Measurements from ENCODE around the gene CELF2. TPM values are rescaled to one million over a fixed set of nuclear protein-coding genes. Genes with fewer than 3 reads are reported as not detected.
"Not testable (repeated sequence)": the region's sequence is repeated elsewhere in the genome, so short reads cannot be mapped to it uniquely, and the experiment has no call there.

Gene CELF2
- total RNA-seq, 1 donor from 2014 or later, result 31.6 TPM

DNA sequence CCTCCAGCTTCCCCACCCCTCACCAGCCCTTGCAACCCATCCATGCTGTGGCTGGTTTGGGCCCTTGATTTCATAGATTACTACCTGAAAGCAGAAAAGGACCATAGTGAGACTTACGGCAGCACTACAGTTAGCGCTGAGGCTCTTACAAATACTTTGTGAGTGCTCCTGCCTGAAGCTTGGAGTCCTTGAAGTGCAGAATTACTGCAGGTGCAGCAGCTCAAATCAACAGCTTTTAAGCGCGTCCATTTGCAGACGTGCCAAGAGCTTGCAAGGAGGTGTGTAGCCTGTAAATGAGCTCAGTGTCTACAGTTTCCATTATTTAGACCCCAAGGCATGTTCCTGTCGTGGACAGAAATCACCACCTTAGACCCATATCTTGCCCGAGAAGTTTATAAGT is 103.0 kb downstream of the CELF2 start:
- H3K4me3 ChIP-seq, result no peak overlapping the region
- no peak overlapping the region for H3K9ac ChIP-seq
- TF ChIP-seq, protein P1, sequence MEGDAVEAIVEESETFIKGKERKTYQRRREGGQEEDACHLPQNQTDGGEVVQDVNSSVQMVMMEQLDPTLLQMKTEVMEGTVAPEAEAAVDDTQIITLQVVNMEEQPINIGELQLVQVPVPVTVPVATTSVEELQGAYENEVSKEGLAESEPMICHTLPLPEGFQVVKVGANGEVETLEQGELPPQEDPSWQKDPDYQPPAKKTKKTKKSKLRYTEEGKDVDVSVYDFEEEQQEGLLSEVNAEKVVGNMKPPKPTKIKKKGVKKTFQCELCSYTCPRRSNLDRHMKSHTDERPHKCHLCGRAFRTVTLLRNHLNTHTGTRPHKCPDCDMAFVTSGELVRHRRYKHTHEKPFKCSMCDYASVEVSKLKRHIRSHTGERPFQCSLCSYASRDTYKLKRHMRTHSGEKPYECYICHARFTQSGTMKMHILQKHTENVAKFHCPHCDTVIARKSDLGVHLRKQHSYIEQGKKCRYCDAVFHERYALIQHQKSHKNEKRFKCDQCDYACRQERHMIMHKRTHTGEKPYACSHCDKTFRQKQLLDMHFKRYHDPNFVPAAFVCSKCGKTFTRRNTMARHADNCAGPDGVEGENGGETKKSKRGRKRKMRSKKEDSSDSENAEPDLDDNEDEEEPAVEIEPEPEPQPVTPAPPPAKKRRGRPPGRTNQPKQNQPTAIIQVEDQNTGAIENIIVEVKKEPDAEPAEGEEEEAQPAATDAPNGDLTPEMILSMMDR (IDR thresholded peaks at IDR 0.05), result no peak
- TF ChIP-seq EZH2phosphoT487 (IDR thresholded peaks at IDR 0.05) (no peak), EZH2 (IDR thresholded peaks at IDR 0.05) (no peak)
- no peak overlapping the region for H3K27ac ChIP-seq
- no peak for DNase-seq (ENCODE audit: low spot score)
- H4K20me1 ChIP-seq (ENCODE audit: low read depth), result no peaks in the 10 kb centered on the region
- H3K36me3 ChIP-seq, result no peaks in the 10 kb centered on the region
- no peak overlapping the region for H2AFZ ChIP-seq (replicated peaks)
- H3K79me2 ChIP-seq (ENCODE audit: low read depth), result no peaks in the 10 kb centered on the region
- peaks cover 22% of the 10 kb centered on the region for H3K4me1 ChIP-seq
- H3K36me3 Mint-ChIP-seq, result no peaks in the 10 kb centered on the region
- H3K27me3 Mint-ChIP-seq (ENCODE audit: insufficient read depth, low read depth), result peaks cover 3% of the 10 kb centered on the region
- no peaks in the 10 kb centered on the region for H3K4me1 Mint-ChIP-seq
- H3K4me3 Mint-ChIP-seq, result no peak overlapping the region
- H3K9me3 Mint-ChIP-seq, result peaks cover 6% of the 10 kb centered on the region
- no peaks in the 10 kb centered on the region for H3F3A ChIP-seq (ENCODE audit: low read depth)
- no peaks in the 10 kb centered on the region for H3K9me3 ChIP-seq (ENCODE audit: low read depth)
- no peak overlapping the region for H3K4me2 ChIP-seq
- no peaks in the 10 kb centered on the region for H3K27me3 ChIP-seq
- no peak overlapping the region for H3K27ac Mint-ChIP-seq

DNA sequence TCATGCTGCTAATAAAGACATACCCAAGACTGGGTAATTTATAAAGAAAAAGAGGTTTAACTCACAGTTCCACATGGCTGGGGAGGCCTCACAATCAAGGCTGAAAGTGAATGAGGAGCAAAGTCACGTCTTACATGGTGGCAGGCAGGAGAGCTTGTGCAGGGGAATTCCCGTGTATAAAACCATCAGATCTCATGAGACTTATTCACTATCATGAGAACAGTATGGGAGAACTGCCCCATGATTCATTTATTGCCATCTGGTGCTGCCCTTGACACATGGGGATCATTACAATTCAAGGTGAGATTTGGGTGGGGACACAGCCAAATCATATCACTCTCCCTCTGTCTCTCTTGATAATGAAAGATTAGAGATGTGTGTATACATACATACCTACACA is 106.2 kb downstream of the CELF2 start:
- not testable (repeated sequence) for H3K36me3 ChIP-seq; DNase-seq (ENCODE audit: low spot score); H3K4me1 Mint-ChIP-seq; H3K4me3 Mint-ChIP-seq; H3K79me2 ChIP-seq (ENCODE audit: low read depth); H3F3A ChIP-seq (ENCODE audit: low read depth); H2AFZ ChIP-seq (replicated peaks); H3K27me3 Mint-ChIP-seq (ENCODE audit: insufficient read depth, low read depth); H3K9me3 ChIP-seq (ENCODE audit: low read depth); H3K4me3 ChIP-seq; H3K27ac ChIP-seq; H3K27ac Mint-ChIP-seq; H3K4me2 ChIP-seq; H3K27me3 ChIP-seq; H4K20me1 ChIP-seq (ENCODE audit: low read depth); H3K9ac ChIP-seq; H3K36me3 Mint-ChIP-seq
- H3K9me3 Mint-ChIP-seq, result peaks cover 27% of the 10 kb centered on the region
- peaks cover 22% of the 10 kb centered on the region for H3K4me1 ChIP-seq

DNA sequence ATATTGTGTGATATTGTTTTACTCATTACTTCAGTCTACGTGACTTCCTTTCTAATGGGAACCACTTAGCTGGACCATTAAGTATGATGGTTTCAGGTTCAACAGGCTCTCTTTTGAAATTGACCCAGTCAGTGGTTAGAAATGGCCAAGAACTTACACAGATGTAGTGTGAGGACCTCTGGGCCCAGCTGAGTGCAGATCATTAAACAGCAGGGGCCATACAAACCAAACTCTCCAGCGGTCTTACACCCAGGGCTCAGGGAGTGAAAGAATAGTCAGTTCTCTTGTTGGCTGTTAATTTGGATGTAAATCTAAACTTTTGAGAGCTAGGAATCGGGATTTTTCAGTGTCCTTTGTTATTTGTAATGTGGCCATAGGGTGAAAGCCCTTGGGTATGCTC is 107.3 kb downstream of the CELF2 start:
- H3F3A ChIP-seq (ENCODE audit: low read depth), result no peaks in the 10 kb centered on the region
- Mint-ChIP-seq H3K27me3 (ENCODE audit: insufficient read depth, low read depth) (no peaks in the 10 kb centered on the region), H3K36me3 (peaks cover 4% of the 10 kb centered on the region), H3K27ac (no peak overlapping the region), H3K4me3 (no peak overlapping the region), H3K9me3 (peaks cover 35% of the 10 kb centered on the region), H3K4me1 (no peaks in the 10 kb centered on the region)
- DNase-seq (ENCODE audit: low spot score), result no peak
- no peak overlapping the region for H3K27ac ChIP-seq
- H3K27me3 ChIP-seq, result no peaks in the 10 kb centered on the region
- H3K4me3 ChIP-seq, result no peak overlapping the region
- no peak for TF ChIP-seq EZH2phosphoT487 (IDR thresholded peaks at IDR 0.05)
- no peak for TF ChIP-seq EZH2 (IDR thresholded peaks at IDR 0.05)
- TF ChIP-seq, protein P1 (IDR thresholded peaks at IDR 0.05), result no peak
- peaks cover 22% of the 10 kb centered on the region for H3K4me1 ChIP-seq
- H3K9me3 ChIP-seq (ENCODE audit: low read depth), result no peaks in the 10 kb centered on the region
- H3K36me3 ChIP-seq, result no peaks in the 10 kb centered on the region
- H3K9ac ChIP-seq, result no peak overlapping the region
- H4K20me1 ChIP-seq (ENCODE audit: low read depth), result no peaks in the 10 kb centered on the region
- peak overlapping the region; percentile 3 for H3K4me2 ChIP-seq
- H3K79me2 ChIP-seq (ENCODE audit: low read depth), result peaks cover 8% of the 10 kb centered on the region
- H2AFZ ChIP-seq (replicated peaks), result no peak overlapping the region

DNA sequence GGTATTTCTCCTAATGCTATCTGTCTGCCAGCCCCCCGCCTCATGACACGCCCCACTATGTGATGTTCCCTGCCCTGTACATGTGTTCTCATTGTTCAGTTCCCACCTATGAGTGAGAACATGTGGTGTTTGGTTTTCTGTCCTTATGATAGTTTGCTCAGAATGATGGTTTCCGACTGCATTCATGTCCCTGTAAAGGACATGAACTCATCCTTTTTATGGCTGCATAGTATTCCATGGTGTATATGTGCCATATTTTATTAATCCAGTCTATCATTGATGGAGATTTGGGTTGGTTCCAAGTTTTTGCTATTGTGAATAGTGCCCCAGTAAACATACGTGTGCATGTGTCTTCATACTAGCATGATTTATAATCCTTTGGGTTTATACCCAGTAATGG is 109.3 kb downstream of the CELF2 start:
- not testable (repeated sequence) for H3F3A ChIP-seq (ENCODE audit: low read depth); H3K4me3 ChIP-seq; H3K4me1 ChIP-seq; H2AFZ ChIP-seq (replicated peaks); H3K27me3 ChIP-seq; H3K9me3 ChIP-seq (ENCODE audit: low read depth); H3K27ac Mint-ChIP-seq; H3K4me3 Mint-ChIP-seq; H3K36me3 Mint-ChIP-seq; H3K36me3 ChIP-seq; H3K4me2 ChIP-seq; H4K20me1 ChIP-seq (ENCODE audit: low read depth); H3K79me2 ChIP-seq (ENCODE audit: low read depth); DNase-seq (ENCODE audit: low spot score); H3K9ac ChIP-seq; H3K27ac ChIP-seq; H3K4me1 Mint-ChIP-seq; H3K27me3 Mint-ChIP-seq (ENCODE audit: insufficient read depth, low read depth)
- H3K9me3 Mint-ChIP-seq, result peaks cover 35% of the 10 kb centered on the region
